GM18519 (cell line): ENCODE measurements around the gene TRNT1.

Source experiments
- ATAC-seq: cut with Tn5 transposase; IDR thresholded peaks from one replicate; pipeline ENCODE4 v1.9.1; 2021; ENCODE audit warnings: mild to moderate bottlenecking, moderate library complexity; ENCODE audit not compliant: unreplicated experiment, low FRiP score

TRNT1 gene

DNA sequence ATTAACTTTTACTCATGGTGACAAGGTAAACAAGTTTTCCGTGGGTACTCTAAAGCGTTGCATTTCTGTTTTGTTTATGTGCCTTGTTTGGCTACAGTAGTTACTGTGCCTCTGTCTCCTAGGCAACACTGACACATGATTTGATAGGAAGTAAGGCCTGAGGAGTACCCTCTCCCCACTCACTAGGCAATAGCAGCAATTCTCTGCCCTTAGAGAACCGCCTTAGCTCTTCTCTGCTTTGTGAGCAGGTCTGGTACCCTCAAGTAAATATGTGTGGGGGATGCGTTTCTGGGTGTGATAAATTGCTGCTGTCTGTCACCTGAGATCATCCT lies 16.5 kb upstream of the TRNT1 start, which contains the start of gene IL5RA:
Gene IL5RA, minus strand, starts transcription at position 76 of the 332 bp plus-strand sequence. CDS start 5,390 bp downstream, outside the sequence.
- peak; percentile 65 for ATAC-seq

- ATAC-seq = no peak
Measured at GRCh38 chr3:3110749-3111361, 15.9 kb upstream of the TRNT1 start.

GRCh38 chr3:3113042-3113709 lies 13.6 kb upstream of the TRNT1 start:
- no peak for ATAC-seq

GRCh38 chr3:3117651-3118050 lies 9.1 kb upstream of the TRNT1 start:
- no peak for ATAC-seq

DNA sequence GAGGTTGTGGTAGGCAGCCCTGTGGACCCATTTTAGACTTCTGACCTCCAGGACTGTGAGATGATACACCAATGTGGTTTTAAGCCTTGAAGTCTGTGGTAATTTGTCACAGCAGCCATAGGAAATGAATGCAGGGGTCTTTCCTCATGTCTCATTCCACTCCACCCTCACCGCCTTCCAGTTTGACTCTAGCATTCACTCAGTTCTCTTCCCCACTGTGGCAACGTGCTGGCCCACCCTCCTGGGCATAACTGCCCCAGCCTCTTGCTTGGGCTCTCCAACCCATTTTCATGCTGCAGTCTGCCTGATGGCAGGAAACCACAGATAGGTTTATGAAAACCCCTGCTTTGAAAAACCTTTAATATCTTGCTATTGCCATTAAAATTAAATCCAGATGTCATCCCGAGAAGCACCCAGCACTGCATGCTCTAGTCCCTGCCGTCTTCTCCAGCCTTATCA lies 7.3 kb upstream of the TRNT1 start:
- no peak for ATAC-seq

DNA sequence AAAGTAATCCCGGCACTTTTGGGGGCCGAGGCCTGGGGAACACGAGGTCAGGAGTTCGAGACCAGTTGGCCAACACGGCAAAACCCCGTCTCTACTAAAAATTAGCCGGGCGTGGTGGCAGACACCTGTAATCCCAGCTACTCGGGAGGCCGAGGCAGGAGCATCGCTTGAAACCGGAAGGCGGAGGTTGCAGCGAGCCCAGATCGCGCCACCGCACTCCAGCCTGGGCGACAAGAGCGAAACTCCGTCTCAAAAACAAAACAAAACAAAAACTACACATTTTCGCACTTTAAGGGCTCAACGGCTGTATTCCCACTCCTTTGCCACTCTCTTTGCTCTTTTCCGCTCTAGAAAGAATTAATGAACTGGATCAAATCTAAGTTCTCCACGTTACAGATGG lies 763 bp upstream of the TRNT1 start:
- no peak for ATAC-seq

DNA sequence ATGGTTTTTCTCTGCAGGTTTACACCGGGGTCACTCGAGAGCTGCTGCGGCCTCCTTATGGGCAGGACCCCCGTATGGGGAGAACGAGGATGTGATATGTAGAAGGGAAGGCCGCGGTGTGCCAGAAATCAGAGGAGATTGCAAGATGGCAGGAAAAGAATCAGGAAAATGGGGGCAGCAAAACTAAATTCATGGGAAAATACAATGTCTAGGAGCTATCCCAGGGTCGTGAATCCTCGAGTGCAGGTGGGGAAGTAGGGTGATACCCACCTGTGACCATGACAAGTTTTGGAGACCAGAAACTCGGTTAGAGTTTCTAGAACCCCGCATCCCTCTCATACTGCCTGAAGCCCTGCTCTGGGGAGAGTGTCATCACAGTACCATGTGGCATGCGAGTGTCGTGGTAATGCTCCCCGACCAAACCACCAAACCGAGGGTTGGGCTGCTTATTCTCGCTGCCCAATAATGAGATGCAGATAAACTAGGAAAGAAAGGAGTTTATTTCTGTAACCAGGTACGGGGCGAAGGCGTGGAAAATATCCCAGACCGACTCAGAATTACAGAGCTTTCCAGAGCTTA lies 781 bp downstream of the TRNT1 start:
- ATAC-seq = no peak

DNA sequence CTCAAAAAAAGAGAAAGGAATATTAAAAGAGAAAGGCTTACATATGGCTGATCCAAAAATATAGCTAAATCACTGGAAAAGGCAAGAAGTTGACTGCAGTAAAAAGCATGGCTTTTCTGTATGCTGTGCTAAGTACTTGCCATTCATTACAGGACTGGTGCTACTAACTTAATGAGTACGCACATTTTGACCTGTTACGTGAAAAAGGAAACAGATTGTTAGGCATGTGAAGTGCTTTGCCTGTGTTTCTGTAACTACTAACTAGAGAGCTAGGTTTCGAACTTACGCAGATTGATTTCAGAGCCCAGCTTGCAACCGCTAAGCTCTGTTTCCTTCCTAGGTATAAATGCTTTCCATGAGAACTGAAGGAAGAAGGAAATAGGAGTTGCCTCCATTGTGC lies 2.8 kb downstream of the TRNT1 start:
- ATAC-seq = no peak

- ATAC-seq = no peak
Measured at GRCh38 chr3:3133500-3133899, 6.8 kb downstream of the TRNT1 start.

- ATAC-seq = no peak
Measured at GRCh38 chr3:3134750-3135448, 8.2 kb downstream of the TRNT1 start.

GRCh38 chr3:3137526-3137925 lies 10.8 kb downstream of the TRNT1 start:
- no peak for ATAC-seq

DNA sequence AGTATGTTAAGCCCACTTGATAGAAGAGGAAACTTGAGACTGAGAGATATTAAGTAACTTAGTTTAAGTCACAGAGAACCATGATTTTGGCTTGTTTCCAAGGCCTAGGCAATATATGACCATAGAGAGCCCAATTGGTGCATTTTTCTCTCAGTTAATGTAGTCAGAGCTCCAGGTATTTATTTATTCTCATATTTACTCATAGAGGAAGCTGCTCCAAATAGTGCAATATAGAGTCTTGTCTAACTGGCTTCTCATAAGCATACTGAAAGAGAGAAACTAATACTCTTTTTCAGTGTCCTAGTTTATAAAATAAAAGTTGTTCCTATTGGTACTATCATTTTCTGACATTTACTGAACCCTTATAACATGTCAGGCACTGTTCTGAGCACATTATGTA lies 15.2 kb downstream of the TRNT1 start:
- no peak for ATAC-seq

DNA sequence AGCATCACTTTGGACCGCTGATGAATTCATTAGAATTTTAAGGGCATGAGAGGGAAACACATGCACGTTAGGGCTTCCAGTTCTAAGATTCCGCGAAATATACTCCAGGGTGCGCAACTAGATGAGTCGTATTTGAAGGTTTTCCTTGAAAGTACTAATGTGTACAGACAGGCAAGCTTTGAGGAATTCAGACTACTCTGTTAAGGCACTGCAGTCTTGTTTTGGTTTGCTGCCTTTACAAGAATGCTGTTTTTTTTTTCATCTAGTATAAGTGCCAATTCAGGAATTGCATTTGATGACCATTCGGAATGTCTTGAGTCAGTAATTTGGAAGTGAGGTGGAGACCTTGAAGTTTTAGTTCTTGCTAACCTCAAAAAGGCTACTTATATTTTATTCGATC lies 19.1 kb downstream of the TRNT1 start:
- no peak for ATAC-seq

DNA sequence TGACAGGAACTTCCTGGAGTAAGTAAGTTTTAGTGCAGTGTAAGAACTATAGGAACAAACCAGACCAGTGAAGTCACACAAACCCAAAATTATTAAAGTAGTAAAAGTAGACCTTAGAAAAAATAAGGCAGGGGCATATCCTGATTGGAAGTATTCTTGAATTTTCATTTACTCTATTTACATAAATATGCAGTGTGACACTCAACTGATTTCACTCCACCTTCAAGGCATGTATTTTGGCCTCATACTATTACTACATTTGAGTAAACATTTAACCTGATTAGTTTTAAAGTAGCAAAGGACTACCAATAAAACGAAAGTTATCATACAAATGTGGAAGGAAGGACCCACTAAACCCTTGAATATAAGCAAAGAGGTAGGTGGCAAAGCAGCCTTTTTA lies 22.8 kb downstream of the TRNT1 start:
- no peak for ATAC-seq

DNA sequence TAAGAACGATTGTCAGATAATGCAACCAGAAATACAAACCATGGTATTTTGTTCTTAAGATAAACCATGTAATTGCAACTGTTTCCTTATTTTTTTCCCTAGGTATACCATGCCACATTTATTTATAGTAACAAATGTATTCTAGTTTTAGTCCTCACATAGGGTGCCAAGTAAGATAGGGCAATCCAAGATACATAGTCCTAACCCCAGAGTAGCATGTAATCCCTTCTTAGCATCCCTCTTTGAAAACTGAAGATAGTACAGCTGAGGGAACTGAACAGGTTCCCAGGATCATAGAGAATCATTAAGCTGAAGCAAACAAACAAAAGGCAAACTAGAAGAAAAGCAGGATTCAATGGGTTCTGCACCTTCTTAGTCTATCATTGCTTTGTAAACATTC lies 24.8 kb downstream of the TRNT1 start:
- no peak for ATAC-seq

GRCh38 chr3:3154879-3155610 lies 28.3 kb downstream of the TRNT1 start:
- no peak for ATAC-seq

DNA sequence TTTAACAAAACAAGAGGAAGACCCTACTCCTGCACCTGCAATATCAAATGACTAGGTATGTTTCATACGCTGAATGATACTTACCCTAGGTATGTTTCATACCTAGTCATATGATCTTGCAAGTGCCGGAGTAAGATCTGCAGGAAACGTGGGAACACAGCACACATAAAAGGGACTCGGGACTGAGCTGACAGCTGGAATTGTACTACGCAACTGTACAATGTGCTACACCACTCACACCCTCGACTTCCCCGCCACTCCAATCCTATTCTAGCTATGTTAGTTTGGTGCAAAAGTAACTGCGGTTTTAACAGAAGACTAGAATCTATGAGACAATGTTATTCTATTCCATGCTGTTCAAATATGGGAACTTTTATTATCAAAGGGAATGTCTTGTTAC lies 30.7 kb downstream of the TRNT1 start:
- no peak for ATAC-seq

DNA sequence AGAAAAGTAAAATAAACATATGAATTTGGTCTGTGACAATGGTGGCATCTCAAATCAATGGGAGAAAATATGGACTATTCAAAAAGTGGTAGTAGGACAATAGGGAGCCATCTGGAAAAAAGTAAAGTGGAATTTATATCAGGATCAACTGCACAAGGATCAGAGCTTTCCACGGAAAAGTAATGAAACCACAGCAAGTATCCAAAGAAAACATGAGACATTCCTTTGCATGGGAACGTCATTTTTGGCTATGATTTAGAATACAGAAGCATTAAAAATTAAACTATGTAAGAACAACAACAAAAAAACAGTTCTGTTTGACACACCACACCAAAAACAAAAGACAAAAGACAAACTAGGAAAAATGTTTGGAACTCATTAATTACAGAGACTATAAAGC lies 34.1 kb downstream of the TRNT1 start:
- ATAC-seq = no peak

GRCh38 chr3:3165241-3165640 lies 38.5 kb downstream of the TRNT1 start:
- ATAC-seq = no peak

- ATAC-seq = no peak
Measured at GRCh38 chr3:3165650-3166049, 38.9 kb downstream of the TRNT1 start.

DNA sequence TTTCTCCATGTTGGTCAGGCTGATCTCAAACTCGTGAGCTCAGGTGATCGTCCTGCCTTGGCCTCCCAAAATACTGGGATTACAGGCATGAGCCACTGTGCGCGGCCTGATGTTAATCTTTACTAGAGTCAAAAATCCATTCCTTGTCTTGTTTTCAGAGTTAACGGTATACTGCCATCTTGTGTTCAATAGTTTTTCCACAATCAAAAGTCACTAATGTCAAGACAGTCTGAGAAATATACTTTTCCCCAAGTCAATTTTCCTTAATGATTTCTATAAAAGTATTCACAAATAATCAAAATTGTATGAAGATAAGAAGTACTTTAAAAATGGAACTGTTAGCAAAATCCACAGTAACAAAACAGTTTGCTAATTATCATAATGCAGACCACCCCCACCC lies 44.3 kb downstream of the TRNT1 start:
- ATAC-seq = peak; percentile 42
